Fibroblast of the conjunctiva (primary cell): Measurements from ENCODE around the gene CAMTA1.
"Not testable (repeated sequence)": the region's sequence is repeated elsewhere in the genome, so short reads cannot be mapped to it uniquely, and the experiment has no call there.

Experiments
- DNase-seq: peaks from one replicate; pipeline ENCODE4 v3.0.0-alpha.2; 2010; ENCODE audit warnings: low read depth

CAMTA1 gene

DNA sequence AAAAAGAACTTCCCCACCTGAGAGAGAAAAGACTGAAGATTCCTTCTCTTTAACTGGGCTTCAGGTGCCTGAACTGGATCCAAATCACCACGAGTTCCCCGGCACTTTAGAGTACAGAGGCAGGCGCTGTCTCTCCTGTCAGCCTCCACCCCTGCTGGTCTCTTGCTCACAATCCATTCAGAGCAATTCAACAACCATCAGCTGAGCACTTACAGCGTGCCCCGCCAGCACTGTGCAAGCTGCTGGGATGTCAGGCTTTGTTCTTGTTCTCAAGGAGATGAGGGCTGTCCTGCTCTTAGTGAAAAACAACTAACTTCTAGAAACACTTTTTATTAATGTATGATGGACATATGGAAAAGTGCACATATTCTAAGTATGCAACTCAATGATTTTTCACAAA is 917.1 kb downstream of the CAMTA1 start:
- DNase-seq: no peak

DNA sequence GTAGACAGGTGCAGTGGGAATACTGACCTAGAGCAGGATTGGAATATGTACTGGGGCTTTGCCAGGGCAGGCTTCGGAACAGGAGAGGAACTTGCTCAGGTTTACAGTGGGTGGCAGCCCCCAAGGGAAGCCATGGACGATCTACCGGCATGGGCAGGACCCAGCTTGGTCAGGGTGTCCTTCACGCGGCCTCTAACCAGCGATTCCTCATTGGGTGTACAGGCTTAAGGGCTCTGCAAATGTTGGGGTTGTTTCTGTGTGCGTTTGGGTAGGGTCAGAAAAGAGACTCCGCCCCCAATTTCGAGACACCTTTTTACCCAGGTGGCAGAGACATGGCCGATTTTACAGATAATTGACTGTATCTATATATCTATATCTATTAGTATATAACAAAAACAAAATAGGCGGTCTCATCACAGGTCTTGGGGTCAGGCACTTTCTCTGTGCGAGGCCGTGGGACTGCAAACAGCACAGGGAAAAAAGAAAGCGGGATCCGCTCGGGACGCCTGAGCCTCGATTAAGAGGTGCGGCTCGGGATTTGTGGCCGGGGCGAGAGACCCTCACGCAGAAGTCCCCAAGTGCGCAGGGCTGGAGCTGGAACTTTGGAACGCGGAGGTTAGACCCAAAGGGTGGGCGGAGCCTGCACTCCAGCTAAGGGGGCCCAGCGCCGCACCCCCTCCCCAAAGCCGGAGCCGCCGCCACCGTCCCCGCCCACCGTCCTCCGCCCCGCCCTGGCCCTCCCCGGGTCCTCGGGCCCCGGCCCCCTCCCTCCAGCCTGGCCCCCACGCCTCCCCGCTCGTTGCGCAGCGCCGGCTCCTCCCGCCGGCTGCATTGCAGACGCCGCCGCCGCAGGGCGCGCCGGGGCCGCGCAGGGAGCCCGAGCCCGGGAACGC is 918.3 kb downstream of the CAMTA1 start:
- no peak for DNase-seq

DNA sequence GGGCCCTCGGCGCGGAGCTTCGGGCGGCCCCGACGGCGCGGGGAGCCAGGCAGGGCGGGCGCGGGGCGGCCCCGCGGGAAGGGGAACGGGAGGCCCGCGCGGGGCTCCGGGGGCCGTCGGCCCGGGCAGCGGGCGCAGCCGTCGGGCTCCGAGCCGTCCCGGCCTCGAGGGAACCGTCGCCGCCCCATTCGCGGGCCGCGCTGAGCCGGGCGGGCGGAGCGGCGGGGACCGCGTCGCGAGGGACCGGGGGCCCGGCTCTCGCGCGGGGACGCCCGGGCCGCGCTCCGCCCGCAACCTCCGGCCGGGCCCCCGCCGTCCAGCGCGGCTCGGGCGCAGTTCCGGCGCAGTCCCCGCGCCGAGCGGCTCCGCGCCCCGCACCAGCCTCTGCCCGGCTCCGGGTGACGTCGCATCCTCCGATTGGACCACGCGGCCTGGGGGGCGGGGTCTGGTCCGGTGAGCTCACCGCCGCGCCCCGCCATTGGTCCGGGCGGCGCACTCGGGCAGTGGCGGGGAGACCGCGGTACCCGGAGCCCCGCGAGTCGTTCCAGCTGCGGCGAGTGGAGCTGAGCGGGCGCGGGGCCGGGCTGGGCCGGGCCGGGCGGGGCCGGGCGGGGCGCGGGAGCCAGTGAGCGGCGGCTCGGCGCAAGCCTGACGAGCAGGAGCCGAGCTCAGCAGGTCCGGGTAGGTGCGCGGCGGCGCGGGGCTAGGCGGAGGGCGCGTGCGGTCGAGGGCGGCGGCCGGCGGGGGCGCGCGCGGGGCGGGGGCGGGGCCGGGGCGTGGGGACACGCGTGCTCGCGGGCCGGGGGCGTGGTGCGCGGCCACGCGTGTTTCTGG is 919.2 kb downstream of the CAMTA1 start:
- DNase-seq: peak; percentile 44

DNA sequence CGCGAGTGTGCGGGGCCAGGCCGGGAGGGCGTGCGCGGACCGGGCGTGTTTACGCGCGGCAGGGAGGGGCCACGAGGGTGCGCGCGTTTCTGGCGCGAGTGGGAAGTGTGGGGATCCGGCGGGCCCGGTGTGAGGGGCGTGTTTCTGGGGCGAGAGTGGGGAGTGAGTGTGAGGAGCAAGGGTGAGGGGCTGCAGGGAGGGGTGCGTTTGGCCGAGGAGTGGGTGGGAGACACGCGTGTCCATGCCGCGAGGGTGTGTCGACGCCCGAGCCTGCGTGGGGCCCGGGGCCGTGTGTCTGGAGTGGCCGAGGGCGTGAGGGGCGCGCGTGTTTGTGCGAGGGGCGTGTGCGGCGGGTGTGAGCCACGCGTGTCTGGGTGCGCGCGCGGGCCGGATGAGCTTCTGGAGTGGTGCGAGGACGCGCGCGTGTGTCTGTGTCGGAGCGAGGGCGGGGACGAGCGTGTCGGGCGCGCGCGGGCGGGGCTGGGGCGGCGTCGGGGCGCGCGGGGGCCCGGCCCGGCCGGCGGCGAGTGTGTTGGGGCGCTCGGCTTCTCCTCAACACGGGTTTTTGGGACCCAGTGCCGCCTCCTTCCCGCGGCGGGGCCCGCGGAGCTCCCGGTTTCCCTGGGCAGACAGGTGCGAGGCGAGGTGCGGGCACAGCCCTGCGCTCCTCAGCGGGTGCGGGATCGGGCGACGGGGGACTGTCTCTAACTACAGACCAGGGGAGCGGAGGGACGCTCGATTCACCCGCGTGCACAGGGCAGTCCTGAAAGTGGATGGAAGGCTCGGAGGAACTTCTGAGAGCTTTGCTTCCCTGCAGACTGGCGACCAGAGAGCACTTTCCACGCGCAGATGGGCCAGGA is 920.0 kb downstream of the CAMTA1 start:
- no peak for DNase-seq

DNA sequence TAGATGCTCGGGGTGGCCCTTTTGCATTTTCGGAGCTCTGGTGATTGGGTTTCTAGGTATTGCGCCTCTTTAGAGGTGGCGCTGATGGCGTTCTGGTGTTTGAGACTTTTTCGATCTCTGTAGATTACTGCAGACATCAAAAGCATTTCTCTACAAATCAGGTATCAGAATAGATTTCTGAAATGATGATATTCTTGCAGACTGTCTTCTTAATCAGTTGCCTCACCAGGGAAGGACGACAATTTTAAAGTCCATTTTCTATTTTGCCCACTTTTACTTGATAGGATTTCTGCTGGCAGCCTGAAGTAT is 920.6 kb downstream of the CAMTA1 start:
- no peak for DNase-seq

DNA sequence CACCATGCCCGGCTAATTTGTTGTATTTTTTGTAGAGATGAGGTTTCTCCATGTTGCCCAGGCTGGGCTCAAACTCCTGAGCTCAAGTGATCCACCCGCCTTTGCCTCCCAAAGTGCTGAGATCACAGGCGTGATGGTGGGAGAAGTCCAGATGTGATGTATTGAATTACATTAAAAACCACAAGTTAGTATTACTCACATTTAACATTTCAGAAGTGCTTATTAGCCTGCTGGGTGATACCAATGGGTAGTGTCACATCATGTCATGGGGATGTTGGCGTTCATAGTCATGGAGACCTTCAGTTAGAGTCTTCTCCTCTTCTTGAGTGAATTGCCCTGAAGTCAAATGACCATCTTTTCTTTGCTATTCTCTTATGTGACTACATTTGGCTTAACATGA is 922.3 kb downstream of the CAMTA1 start:
- no peak for DNase-seq

DNA sequence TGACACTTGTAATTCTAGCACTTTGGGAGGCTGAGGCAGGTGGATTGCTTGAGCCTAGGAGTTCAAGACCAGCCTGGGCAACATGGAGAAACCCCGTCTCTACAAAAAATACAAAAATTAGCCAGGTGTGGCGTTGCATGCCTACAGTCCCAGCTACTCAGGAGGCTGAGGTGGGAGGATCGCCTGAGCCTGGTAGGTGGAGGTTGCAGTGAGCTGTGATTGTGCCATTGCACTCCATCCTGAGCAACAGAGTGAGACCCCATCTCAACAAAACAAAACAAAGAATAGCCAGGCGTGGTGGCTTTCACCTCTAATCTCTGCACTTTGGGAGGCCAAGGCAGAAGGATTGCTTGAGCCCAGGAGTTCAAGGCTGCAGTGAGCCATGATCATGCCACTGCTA is 922.8 kb downstream of the CAMTA1 start:
- DNase-seq: not testable (repeated sequence)

DNA sequence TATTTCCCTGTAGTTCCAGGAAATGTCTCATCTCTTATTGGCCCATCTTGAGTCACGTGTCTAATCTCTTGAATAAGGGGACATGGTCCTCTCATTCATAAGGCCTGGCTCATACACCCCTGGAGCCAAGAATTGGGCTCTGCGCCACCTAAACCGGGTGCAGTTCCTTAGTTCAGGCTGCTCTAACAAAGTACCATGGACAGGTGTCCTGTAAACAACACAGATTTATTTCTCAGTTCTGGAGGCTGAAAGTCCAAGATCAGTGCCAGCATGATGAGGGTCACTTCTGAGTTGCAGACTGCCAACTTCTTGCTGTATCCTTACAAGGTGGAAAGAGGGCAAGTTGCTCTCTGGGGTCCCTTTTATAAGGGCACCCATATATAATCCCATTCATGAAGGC is 925.6 kb downstream of the CAMTA1 start:
- no peak for DNase-seq

DNA sequence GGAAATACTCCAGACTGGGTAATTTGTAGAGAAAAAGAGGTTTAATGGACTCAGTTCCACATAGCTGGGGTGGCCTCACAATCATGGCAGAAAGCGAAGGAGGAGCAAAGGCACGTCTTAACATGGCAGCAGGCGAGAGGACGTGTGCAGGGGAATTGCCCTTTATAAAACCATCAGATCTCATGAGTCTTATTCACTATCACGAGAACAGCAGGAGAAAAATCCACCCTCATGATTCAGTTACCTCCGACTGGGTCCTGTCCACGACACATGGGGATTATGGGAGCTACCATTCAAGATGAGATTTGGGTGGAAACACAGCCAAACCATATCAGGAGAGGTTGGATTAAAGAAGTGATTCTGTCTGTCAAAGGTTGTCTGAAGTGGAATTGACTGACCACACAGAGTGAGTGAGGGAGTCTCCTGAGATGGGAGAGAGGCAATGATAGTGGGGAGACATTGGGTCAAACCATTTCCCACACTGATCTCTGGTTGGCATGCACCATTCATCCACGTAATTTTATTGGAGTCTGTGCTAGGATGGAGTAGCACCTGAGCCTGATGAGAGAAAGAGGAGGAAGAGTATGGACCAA is 927.6 kb downstream of the CAMTA1 start:
- DNase-seq: no peak

DNA sequence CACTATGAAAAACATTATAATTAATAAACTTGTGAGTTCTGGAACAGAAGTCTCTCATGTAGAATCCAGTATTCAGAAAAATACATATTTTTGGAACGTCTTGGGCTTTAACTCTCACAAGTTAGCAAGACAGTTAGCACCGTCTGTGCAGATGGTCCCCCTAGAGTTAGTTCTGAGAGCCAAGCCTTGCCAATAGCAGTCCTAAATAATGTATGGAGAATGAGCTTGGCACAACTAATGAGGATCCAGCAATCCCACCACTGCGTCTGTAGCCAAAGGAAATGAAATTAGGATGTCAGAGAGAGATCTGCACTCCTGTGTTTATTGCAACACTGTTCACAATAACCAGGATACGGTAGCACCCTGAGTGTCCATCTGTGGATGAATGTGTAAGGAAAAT is 931.3 kb downstream of the CAMTA1 start:
- no peak for DNase-seq

DNA sequence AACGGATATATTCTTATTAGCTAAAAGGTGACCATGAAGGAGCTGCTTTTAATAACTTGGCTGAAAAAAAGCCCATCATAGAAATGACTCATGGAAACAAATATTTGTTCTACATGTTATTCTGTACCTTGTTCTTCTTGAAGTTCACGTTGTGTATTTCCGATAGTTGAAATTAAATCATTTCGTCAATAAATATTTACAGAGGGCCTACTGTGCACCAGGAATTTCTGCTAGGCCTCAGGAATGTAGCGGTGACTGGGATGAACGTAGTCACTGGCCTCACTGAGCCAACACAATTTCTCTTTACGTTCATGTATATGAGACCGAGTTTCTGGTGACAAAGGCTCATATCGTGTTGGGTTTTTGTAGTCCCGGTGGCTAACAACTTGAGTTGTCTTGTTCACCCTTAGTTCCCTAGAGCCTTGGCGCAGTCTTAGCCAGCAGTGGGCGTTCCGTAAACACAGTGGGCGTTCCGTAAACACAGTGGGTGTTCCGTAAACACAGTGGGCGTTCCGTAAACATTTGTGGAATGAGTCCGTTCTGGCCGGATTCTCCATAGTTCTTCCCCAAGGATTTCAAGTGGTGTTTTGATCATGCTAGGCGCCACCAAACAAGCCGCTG is 932.6 kb downstream of the CAMTA1 start:
- no peak for DNase-seq

DNA sequence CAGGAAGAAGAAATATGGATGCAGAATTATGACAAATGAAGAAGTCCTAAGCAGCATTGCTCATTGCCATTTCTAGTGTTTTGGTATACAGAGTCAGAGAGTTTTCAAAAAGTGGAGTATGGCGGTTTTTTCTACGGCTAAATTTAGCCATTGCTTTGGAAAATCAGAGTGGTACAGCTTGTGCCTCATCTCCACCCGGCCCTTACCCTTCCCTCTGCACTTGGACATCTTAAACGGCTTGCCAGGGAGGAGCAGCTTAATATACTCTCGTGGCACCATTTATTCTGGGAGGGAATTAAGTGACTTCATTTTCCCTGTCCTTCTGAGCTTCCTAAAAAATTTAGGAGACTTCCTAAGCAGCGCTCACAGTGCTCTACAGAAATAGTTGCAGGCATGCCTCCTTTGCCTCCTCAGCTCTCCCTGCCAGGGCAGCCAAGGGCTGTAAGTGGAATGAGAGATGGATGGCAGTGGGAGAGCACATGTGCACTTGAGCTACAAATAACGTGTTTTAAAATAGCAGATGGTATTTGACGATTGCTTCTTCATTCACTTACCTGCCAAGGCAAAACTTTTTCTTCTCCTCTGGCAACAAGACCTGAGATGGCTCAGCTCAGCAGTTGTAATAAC is 934.3 kb downstream of the CAMTA1 start:
- DNase-seq: no peak

DNA sequence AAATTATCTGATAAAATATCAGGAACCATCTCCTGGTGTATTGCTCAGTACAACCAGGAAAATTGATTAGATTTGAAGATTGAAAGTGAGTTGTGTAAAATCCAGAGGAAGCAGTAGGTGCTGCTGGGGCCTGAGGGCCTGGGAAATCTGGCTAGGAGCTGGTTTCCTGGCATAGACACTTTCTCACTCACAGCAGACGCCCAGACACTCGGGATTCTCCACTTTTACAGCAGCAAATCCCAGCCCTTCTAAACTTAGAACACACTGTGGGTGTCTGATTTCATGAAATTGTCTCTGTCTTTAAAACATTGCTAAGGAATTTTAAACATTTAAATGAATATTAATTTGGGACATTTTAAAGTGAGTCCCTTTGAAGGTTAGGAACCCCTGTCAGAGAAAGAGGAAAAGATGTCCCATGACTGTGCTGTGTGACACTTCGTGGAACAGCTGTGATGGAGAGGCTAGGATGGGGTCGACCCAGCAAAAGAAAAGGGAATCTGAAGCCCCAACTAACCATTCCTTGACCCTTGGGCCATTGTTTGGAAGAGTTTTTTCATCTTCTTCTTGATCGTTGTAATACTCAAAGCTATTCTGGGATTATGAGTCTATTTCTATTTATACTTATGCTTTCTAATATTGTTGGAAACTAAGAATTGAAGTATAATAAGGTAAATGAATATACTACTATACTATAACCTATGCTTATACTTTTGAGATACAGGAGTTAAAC is 936.9 kb downstream of the CAMTA1 start:
- DNase-seq: no peak

DNA sequence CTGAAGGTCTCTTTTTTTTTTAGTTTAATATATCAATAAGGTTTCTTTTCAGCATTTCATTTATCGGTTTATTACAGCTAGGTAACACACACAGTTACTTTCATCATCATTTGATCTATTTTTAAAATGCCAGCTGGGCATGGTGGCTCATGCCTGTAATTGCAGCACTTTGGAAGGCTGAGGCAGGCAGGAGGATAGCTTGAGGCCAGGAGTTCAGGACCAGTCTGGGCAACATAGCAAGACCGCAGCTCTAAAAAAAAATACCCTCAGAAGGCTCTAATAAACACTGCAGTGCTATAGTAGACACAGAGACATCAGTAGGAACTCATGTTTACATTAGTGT is 937.4 kb downstream of the CAMTA1 start:
- no peak for DNase-seq

DNA sequence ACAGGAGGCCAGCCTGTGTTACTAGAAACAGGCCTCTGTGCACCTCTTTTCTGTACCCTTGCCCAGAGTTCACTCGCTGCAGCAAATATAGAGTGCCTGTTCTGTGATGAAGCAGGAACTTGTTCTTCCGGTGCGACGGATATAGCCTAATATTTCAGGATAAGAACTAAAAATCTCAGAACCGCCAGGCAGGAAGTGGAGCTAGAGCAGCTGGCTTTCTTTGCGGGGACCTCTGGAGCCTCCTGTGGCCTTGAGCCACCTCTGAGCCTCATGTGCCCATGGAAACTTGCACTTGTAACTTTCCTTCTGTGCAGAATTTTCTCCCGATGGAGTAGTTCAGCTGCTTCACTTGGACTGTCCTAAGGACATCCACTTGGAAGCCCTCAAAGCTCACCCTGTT is 941.4 kb downstream of the CAMTA1 start:
- DNase-seq: no peak

DNA sequence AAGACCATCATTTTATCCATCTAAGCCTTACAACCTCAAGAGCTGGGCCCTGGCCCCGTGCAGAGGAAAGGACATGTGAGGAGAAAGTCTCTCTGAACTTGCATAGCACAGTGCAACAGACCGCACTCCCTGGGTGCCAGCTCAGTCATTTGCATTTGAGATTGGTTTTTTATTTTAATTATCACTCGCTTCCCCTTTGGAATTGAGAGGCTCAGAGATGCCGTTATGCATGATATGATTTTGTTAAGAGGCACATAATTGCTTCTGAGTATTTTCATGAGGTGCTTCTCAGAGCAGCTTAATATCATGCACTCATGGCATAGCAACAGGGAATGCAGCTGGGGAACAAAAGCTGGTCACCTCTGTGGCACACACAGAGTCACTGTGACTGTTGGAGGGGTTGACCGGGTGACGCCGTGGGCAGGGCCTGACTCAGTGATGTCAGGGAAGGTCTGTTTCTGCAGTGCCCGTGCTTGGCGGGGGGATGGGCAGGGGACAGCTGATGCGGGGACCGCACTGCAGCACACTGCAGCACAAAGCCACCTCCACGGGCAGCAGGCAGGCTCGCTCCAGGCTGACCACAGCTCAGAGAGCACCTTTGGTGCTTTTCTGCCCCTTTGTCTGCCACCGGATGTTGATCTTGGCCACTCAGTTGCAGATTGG is 942.7 kb downstream of the CAMTA1 start:
- DNase-seq: no peak

DNA sequence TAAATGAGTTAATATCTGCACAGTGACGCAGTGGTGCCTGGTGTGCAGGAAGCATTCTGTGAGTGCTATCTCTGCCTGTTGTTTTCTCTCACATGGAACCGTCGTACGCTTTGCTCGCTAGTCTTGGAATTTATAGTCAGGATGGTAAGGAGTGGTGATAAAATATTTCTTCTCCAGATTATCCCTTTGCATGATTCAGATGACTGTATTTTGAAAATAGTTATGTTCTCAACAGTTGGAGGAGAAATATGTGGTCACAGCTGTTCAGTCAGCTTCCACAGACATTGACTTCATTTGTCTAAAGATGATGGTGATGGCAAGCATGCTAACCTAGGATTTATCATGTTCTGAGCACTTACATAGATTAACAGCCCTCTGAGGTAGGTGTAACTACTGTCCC is 944.5 kb downstream of the CAMTA1 start:
- no peak for DNase-seq

DNA sequence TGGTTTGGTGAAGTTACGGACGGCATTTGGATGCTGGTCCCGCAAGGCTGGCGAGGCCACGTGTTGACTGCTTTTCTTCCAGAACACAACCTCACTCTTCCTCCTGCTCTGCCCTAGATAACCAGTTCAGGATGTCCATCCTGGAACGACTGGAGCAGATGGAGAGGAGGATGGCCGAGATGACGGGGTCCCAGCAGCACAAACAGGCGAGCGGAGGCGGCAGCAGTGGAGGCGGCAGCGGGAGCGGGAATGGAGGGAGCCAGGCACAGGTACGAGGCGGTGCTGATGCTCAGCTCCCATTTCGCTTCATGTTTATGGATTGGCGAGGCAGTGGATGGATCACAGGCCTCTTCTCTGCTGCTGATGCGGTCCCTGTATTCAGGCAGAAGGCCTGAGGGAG is 947.1 kb downstream of the CAMTA1 start:
- DNase-seq: no peak

DNA sequence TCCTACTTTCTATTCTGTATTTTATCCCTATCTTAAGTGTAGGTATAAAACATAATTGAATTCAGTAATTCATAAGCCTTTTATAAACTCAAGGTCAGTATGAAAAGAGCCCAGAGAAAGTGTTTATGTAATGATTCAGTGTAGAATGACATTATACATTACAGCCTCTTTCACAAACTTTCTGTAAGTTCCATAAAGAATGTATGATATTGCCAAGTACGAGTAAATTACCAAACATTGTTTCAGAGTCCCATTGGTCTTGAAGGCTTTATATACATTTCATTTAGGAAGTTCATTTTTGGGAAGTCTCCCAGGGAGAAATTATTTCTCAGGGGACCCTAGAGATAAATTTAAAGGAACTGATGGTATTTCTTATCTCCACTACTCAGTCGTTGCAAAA is 948.0 kb downstream of the CAMTA1 start:
- DNase-seq: no peak

DNA sequence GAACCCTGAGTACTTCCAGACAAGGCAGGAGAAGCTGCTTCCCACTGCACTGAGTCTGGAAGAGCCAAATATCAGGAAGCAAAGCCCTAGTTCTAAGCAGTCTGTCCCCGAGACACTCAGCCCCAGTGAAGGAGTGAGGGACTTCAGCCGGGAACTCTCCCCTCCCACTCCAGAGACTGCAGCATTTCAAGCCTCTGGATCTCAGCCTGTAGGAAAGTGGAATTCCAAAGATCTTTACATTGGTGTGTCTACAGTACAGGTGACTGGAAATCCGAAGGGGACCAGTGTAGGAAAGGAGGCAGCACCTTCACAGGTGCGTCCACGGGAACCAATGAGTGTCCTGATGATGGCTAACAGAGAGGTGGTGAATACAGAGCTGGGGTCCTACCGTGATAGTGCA is 952.8 kb downstream of the CAMTA1 start:
- no peak for DNase-seq
